Endothelial cell of umbilical vein (primary cell): ENCODE measurements around the gene TUBGCP4. TPM values are rescaled to one million over a fixed set of nuclear protein-coding genes. Genes with fewer than 3 reads are reported as not detected.

Source experiments
- BruUV-seq: library from RNA; stranded (reverse); fragments of 400-500 nt; replicated peaks from 2 replicates; lab custom pipeline; 2021; lab: Mats Ljungman, UMichigan
- CTCF ChIA-PET: fragments of 300-600, 350-600 bp; sonication (Branson Sonifier 250); formaldehyde crosslinking; loops from one replicate; lab custom pipeline; 2021; ENCODE audit warnings: antibody characterized with exemption, inconsistent platforms; lab: Charles Lee
- POLR2A ChIA-PET: fragments of 300-600, 350-600 bp; sonication (Branson Sonifier 250); formaldehyde crosslinking; loops from one replicate; lab custom pipeline; 2021; ENCODE audit warnings: antibody characterized with exemption, inconsistent platforms; lab: Charles Lee
- DNase-seq: peaks from one replicate; pipeline ENCODE4 v3.0.0-alpha.2; 2011; ENCODE audit warnings: low read depth, low spot score
- FAIRE-seq: peaks from 2 replicates; lab custom pipeline; 2011; peaks lifted over from hg19 to GRCh38; lab: Jason Lieb, UNC
- H2AFZ ChIP-seq: 2 replicates; pipeline ENCODE4 v1.6.0; 2012; ENCODE audit warnings: low read depth, low read length, control low read depth, inconsistent platforms
- H3K27ac ChIP-seq: 2 replicates; pipeline ENCODE4 v1.5.1; 2011; ENCODE audit warnings: low read depth, mild to moderate bottlenecking, control low read depth, low read length, moderate library complexity; ENCODE audit not compliant: insufficient read depth
- H3K27me3 ChIP-seq, 2 experiments: 2 replicates each; pipeline versions ENCODE4 v1.6.0 to v1.6.1; 2011; ENCODE audit warnings: low read length in 2 of 2, mixed read lengths in 1 of 2; ENCODE audit not compliant: control insufficient read depth in 2 of 2, insufficient read depth in 2 of 2
- H3K36me3 ChIP-seq, 2 experiments: 2 replicates in 1 of 2; 3 replicates in 1 of 2; pipeline ENCODE4 v1.5.1; 2011; ENCODE audit warnings: low read length in 2 of 2, mild to moderate bottlenecking in 1 of 2, moderate library complexity in 1 of 2; ENCODE audit not compliant: control insufficient read depth in 2 of 2, insufficient read depth in 2 of 2; ENCODE audit errors: extremely low read depth in 1 of 2
- H3K4me1 ChIP-seq: 3 replicates; pipeline ENCODE4 v1.5.1; 2011; ENCODE audit warnings: mild to moderate bottlenecking, low read length; ENCODE audit not compliant: control insufficient read depth, insufficient read depth; ENCODE audit errors: extremely low read depth
- H3K4me2 ChIP-seq: 2 replicates; pipeline ENCODE4 v1.6.1; 2011; ENCODE audit warnings: low read length, control low read depth, mixed read lengths; ENCODE audit not compliant: insufficient read depth
- H3K4me3 ChIP-seq, 3 experiments: fragments of 200-600 bp in 1 of 3; sonication (generic), shearing (Covaris generic) in 1 of 3; replicated peaks in 1 of 3; 2 replicates each; pipeline ENCODE4 v1.5.1; 2011 to 2016; ENCODE audit warnings: control low read depth in 3 of 3, low read length in 3 of 3, mild to moderate bottlenecking in 2 of 3, inconsistent platforms in 1 of 3, low read depth in 1 of 3, moderate library complexity in 1 of 3; ENCODE audit not compliant: insufficient read depth in 1 of 3
- H3K79me2 ChIP-seq: 2 replicates; pipeline ENCODE4 v1.6.0; 2012; ENCODE audit warnings: low read length, inconsistent platforms; ENCODE audit not compliant: control insufficient read depth, insufficient read depth
- H3K9ac ChIP-seq: replicated peaks from 2 replicates; pipeline ENCODE3; 2011; ENCODE audit warnings: low read length, control low read depth; ENCODE audit not compliant: insufficient read depth; ENCODE audit errors: extremely low read depth
- H3K9me1 ChIP-seq: replicated peaks from 3 replicates; pipeline ENCODE4 v1.6.0; 2011; ENCODE audit warnings: mild to moderate bottlenecking, low read length; ENCODE audit not compliant: control insufficient read depth, insufficient read depth; ENCODE audit errors: extremely low read depth
- H3K9me3 ChIP-seq: replicated peaks from 2 replicates; pipeline ENCODE4 v1.5.1; 2012; ENCODE audit warnings: low read length, inconsistent platforms; ENCODE audit not compliant: control insufficient read depth, insufficient read depth
- H4K20me1 ChIP-seq: replicated peaks from 2 replicates; pipeline ENCODE3; 2011; ENCODE audit warnings: mild to moderate bottlenecking, low read length; ENCODE audit not compliant: control insufficient read depth, insufficient read depth; ENCODE audit errors: extremely low read depth
- CTCF ChIP-seq, 2 donors: IDR thresholded peaks; 1 replicate in 1 of 2; 2 replicates in 1 of 2; pipeline ENCODE4 v1.5.1; 2011; ENCODE audit warnings: low read length in 2 of 2, mild to moderate bottlenecking in 2 of 2, moderate library complexity in 2 of 2, control low read depth in 1 of 2, inconsistent platforms in 1 of 2, low read depth in 1 of 2; ENCODE audit not compliant: insufficient read depth in 1 of 2; ENCODE audit errors: extremely low read depth in 1 of 2
- EZH2 ChIP-seq: IDR thresholded peaks from 2 replicates; pipeline ENCODE4 v1.6.1; 2012; ENCODE audit warnings: borderline replicate concordance, low read depth, mild to moderate bottlenecking, moderate library complexity, low read length, inconsistent platforms; ENCODE audit not compliant: severe bottlenecking
- FOS ChIP-seq: IDR thresholded peaks from 2 replicates; pipeline ENCODE4 v1.6.1; 2011; ENCODE audit warnings: mild to moderate bottlenecking, low read length, moderate library complexity, borderline replicate concordance; ENCODE audit not compliant: insufficient read depth
- GATA2 ChIP-seq: IDR thresholded peaks from 2 replicates; pipeline ENCODE4 v1.7.0; 2011; ENCODE audit warnings: low read depth, mild to moderate bottlenecking, moderate library complexity, mixed read lengths, low read length; ENCODE audit not compliant: insufficient read length, insufficient read depth
- JUN ChIP-seq: IDR thresholded peaks from 2 replicates; pipeline ENCODE4 v1.6.1; 2011; ENCODE audit warnings: borderline replicate concordance, low read depth; ENCODE audit not compliant: insufficient read length, insufficient read depth
- MAX ChIP-seq: IDR thresholded peaks from 2 replicates; pipeline ENCODE4 v1.6.1; 2011; ENCODE audit not compliant: insufficient read depth, insufficient read length
- MYC ChIP-seq: IDR thresholded peaks from one replicate; pipeline ENCODE4 v1.6.1; 2011; ENCODE audit warnings: mild to moderate bottlenecking, low read depth, low read length
- POLR2A ChIP-seq: IDR thresholded peaks from 2 replicates; pipeline ENCODE4 v1.6.1; 2012; ENCODE audit warnings: low read depth, mild to moderate bottlenecking, control low read depth, low read length
- POLR2AphosphoS5 ChIP-seq: IDR thresholded peaks from 2 replicates; pipeline ENCODE4 v1.6.1; 2012; ENCODE audit warnings: low read depth, mild to moderate bottlenecking, control low read depth, low read length, moderate library complexity; ENCODE audit not compliant: insufficient read depth
- dilution Hi-C: fragments of 300-500 bp; cut with MboI; formaldehyde crosslinking; loops from one replicate; pipeline ENCODE4 v1.15.0; 2019; ENCODE audit warnings: low sequenced_read_pairs; ENCODE audit not compliant: extremely low pct_ligation_motif_present
- intact Hi-C: fragments of 100-400 bp; cut with micrococcal nuclease; formaldehyde crosslinking; loops from one replicate; pipeline ENCODE4 v1.10.0; 2022
- polyA plus RNA-seq, 4 experiments: library from polyadenylated mRNA; depleted of rRNA in 3 of 4; stranded (reverse) in 3 of 4; unstranded in 1 of 4; fragments of >200 nt; gene quantifications; 2 replicates each; pipeline versions ENCODE4 v1.2.1 to v1.2.3, GENCODE V29; 2011 to 2012; ENCODE audit warnings: missing spikeins in 1 of 4
- total RNA-seq: library from RNA; stranded (reverse); gene quantifications from 2 replicates; pipeline ENCODE4 v1.2.3, GENCODE V29; 2021

Gene TUBGCP4
- total and polyA plus RNA-seq, 2 donors (not counting 3 experiments of a cell fraction or from before 2014, with no cell fraction given): 6.5 to 19.4 TPM

GRCh38 chr15:43412096-43412495, 41.2 kb downstream of the TUBGCP4 start:
- no peaks in the 10 kb centered on the region for H3K9me3 ChIP-seq
- H4K20me1 ChIP-seq: no peaks in the 10 kb centered on the region
- H3K27ac ChIP-seq: no peak overlapping the region
- no peaks in the 10 kb centered on the region for H3K27me3 ChIP-seq
- FAIRE-seq (no peak), DNase-seq (no peak)
- H3K4me2 ChIP-seq: no peak overlapping the region
- H3K4me1 ChIP-seq: no peaks in the 10 kb centered on the region
- POLR2A ChIA-PET: no interaction called here
- no peaks in the 10 kb centered on the region for H3K79me2 ChIP-seq
- dilution Hi-C loops (no loop called here), intact Hi-C loops (no loop called here)
- no TSS peak for BruUV-seq
- H3K36me3 ChIP-seq: peaks cover 20 to 42% of the 10 kb centered on the region in 2 experiments
- H2AFZ ChIP-seq: no peak overlapping the region
- H3K9me1 ChIP-seq: peaks cover 2% of the 10 kb centered on the region
- no peak overlapping the region for H3K4me3 ChIP-seq
- CTCF ChIA-PET: interaction anchor here (0.8 kb wide), 1 partner anchor 56 kb away, joined by 3 read pairs; no protein-coding TSS in a partner anchor
- H3K9ac ChIP-seq: no peak overlapping the region
- TF ChIP-seq POLR2AphosphoS5 (no peak), POLR2A (no peak), FOS (no peak), MAX (no peak), CTCF (IDR thresholded peaks at IDR 0.05; ENCODE audit: extremely low read depth in 1 of 2, insufficient read depth in 1 of 2, low read depth in 1 of 2, low read length in 2 of 2) (no peak), MYC (no peak), JUN (no peak), GATA2 (no peak), EZH2 (no peak)
